Non-pigmented ciliary epithelial cell (primary cell): Measurements from ENCODE around the gene DDX46.
"Not testable (repeated sequence)": the region's sequence is repeated elsewhere in the genome, so short reads cannot be mapped to it uniquely, and the experiment has no call there.

Experiments used
- DNase-seq: peaks from one replicate; pipeline ENCODE4 v3.0.0-alpha.2; 2010; ENCODE audit warnings: low read depth

Gene DDX46

DNA sequence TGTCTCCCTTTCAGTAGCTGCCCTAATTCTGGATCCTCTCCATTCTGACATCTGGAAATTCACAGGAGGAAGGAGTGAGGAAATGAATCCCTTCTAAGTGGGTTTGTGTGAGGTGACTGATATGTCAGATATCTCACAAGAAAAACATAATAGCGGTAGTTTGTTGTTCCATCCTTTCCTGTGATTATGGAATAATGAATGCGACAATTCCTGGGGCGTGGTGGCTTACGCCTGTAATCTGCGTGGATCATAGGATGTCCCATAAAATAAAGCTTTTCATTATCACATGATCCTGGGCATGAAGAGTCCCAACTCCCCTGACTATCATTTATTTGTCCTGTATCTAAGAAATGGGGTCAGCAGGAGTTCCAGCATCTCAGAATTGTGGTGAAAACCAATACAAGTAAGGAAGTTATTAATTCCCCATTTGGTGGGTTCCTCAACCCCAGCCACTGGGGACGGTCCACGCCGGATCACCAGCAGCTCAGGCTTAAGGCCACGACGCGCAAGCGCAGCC, 86.8 kb downstream of the DDX46 start:
- no peak for DNase-seq

DNA sequence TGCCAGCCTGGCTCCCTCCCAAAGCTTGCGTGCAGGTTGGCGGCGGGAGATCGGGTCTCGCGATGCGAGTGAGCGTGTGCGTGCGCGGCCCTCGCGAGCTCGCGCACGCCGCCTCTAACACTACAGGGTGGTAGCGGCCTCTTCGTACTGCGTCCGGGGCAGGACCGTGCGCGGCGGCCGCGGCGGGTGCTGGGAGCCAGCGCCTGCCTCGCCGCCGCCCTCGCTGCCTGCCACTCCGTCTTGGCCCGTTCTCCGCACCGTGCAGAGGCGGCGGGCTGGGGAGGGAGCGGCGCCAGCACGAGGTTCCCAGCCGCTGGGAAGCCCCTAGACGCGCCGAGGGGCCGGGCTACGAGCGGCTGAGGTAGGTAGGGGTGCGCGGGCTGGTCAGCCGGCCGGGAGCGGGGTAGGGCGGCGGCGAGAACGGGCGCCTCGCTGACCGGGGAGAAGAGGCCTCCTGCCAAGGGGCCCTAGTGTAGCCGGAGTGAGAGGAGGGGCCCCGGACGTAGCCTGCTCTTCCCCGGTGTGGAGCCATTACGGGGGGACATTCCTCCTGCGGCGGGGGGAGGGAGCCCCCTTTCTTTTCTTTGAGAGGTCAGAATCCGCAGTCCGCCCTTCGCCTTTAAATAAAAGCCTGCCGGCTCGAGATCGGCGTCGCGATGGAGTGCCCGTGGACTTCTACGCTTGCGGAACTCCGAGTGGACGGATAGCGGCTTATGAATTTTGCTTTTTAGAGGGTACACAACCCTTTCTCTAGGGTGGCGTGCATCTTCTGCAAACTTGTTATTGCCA, 87.5 kb downstream of the DDX46 start, which contains the start of gene C5orf24:
Gene C5orf24 (plus strand): TSS at position 117 of the 789 bp plus-strand sequence. CDS start 8,933 bp downstream, outside the sequence.
- DNase-seq: peak; percentile 82

DNA sequence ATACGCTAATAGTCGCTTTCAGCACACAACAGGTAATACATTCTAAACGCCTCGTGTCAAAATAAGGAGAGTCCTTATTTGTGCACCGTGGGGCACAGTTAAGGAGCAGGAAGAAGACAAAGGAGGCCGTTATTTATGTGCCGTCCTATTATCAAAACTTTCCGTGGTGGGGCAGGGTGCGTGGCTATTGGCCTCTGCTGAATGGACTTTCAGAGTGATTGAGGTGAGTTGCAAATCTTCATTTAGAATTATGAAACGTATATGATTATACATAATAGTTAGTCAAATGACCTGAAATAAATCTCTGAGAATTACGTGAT, 88.0 kb downstream of the DDX46 start:
- no peak for DNase-seq

DNA sequence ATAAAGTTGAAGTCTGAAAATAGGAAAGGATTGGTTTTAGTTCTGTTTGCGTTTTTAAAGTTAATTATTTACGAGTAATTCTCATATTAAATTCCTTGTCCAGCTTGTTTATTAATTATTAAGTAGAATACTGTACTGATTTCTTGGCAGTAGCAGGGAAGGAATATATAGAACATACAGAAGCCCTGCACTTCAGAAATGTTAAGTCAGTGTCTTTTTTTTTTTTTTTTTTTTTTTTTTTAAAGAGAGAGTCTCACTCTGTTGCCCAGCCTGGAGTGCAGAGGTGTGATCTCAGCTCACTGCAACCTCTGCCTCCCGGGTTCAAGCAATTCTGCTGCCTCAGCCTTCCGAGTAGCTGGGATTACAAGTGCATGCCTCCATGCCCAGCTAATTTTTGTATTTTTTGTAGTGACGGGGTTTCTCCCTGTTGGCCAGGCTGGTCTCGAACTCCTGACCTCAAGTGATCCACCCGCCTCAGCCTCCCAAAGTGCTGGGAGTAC, 90.9 kb downstream of the DDX46 start:
- not testable (repeated sequence) for DNase-seq

DNA sequence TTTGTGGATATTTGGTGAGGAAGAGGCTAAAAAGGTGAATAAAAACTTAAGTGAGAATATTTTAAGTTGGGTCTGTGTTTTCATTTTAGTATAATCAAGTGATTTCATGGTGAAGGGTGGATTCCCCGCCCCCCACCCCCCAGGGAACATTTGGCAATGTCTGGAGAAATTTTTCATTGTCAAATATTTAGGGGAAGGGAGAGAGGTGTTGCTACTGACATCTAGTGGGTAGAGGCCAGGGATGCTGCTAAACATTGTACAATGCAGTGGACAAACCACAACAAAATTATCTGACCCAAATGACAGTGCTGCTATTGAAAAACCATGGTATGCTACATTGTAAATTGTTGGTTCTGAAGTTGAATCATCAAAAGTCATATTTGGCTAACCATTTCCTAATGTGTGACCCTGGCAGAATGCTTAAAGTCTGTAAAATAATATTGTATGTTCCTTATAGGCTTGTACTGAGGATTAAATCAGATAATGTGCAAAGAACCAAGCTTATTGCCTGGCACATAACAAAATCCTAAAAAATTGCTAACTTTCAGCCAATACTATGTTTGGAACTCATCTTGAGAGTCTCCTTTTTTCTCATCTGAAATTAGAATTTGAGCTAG, 92.8 kb downstream of the DDX46 start:
- DNase-seq: no peak

DNA sequence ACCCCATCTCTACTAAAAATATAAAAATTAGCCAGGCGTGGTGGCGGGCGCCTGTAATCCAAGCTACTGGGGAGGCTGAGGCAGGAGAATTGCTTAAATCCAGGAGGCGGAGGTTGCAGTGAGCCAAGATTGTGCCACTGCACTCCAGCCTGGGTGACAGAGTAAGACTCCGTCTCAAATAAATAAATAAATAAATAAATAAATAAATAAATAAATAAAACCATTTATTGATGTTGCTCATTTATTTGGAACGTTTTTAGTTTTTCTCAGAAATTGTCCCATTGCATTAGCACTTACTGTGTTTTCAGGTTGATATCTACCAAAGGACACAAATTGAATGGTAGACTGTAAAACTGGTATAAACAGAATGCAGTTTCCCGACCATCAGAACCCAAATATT, 97.9 kb downstream of the DDX46 start:
- DNase-seq: not testable (repeated sequence)

DNA sequence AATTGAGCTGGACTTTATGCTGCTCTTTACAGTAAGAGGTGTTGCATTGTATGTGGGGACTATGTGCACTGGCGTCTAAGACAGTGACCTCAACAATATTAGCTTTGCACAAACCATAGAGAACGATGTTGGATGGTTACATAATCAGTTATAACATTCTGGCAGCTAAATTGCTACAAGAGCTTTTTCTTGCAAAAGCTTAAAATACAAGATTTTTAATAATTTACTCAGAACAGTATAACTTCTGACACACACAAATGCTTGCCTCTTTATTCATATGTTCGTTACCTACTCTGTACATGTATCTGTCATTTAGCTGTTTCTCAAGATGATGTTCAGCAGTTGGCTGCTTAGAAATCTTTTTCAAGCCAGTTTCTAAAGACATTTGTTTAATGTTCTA, 98.8 kb downstream of the DDX46 start:
- DNase-seq: no peak

DNA sequence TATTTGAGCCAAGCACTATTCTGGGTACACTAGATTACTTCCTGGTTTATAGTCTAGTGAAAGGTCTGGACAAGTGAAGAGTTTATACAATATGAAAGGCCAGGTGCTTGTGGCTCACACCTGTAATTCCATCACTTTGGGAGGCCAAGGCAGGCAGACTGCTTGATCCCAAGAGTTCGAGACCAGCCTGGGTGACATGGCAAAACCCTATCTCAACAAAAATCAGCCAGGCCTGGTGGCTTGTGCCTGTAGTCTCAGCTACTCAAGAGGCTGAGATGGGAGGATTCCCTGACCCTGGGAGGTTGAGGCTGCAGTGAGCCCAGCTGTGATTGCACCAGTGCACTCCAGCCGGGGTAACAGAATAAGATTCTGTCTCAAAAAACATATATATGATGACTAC, 106.1 kb downstream of the DDX46 start:
- no peak for DNase-seq

DNA sequence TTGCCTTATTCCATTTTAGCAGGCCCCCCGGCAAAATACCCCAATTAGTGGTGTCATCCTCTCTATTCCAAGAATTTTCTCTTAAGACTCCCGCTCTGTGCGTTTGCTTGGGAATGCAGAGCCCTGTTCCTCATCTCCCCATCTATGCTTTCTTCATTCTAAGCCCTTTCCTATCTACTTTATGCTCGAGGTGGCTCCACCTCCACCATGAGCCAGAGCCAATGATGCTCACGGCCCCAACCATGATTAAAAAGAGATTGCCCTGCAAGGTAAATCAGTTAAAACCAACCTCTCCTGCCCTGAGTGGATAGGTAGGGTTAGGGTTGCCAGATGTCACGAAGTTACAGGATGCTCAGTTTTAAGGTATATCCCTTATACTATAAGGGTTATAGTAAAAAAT, 114.9 kb downstream of the DDX46 start:
- no peak for DNase-seq

DNA sequence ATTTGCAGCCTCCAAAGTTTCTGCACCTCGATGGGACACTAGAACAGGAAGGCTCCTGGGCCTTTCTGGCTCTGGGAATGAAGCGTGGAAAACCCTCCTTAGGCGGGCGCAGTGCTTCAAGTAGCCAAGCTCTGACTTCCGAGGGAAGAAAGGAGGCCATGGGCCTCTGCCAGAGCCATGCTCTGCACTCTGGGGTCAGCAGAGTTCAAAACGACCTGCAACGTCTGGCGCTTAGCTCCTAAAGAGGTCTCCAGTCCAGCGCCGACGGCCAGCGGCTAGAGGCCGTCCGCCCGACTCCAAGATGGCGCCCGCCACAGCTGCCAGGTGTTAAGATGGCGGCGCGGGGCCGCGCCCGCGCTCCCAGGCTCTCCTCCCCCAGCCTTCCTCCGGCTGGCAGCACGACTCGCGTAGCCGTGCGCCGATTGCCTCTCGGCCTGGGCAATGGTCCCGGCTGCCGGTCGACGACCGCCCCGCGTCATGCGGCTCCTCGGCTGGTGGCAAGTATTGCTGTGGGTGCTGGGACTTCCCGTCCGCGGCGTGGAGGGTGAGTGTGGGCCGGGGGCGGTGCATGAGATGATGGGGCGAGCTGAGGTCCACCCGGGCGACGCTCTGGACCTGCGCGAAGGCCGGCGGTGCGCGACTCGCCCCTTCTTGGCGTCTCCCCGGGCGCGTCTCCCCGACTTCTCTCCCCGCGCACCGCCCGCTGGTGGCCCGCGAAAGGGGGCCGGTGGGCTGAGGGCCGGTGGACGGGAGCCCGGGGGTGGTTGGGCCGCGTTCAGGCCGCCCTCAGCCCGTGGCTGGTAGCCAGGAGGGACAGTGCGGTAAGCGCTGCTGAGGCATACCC, 115.6 kb downstream of the DDX46 start, which contains the start of gene TXNDC15:
Gene TXNDC15 (plus strand): TSS at position 385 of the 844 bp plus-strand sequence. CDS start 57 bp downstream, at position 442.
- DNase-seq: no peak

DNA sequence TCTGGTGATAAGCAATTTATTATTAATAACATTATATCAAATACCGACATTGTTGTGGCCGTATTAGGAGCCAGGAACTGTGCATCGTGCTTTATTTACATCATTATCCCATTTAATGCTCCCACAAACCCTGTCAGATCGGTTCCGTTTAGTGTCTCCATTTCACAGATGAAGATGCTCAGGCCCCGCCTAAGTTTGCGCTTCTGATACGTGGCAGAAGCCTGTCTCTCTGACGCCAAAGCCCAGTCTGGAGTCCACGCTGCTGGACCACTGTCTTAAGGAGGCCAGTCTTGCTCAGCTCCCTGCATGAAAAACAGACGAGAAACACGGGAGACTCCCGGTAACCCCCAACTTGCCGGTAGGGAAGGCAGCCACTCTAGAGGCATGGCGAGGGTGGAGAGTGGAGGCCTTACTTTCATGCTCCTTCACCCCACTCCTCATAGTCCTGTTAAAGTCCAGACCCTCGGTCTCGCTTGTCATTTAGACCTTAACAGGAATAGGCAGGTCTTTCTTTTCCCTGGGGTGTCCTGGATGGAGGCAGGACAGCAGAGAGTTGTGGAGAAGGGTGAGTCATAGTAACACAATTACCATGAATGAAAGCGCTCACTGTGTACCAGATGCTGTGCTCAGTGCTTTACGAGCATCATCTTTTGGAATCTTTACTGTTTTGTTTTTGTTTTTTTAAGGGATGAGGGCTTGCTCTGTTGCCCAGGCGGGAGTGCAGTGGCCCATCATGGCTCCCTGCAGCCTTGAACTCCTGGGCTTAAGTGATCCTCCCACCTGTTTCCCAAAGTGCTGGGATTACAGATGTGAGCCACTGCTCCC, 116.5 kb downstream of the DDX46 start:
- peak; percentile 65 for DNase-seq

DNA sequence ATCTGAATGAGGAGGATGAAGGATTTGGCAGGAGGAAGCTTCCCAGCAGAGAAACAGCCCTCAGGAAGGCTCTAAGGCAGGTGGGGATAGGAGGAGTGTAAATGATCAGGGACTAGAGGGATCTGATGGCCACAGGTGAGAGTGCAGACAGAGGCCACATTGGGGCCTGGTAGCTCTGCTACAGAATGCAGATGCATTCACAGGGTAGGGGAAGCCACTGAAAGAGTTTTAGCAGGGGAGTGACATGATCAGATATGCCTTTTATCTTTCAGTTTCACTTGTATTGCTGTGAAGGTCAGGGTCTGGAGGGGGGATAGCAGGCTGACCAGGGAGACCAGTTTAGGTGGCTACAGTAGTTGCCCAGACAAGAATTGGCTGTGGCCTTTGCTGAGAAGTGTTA, 118.6 kb downstream of the DDX46 start:
- no peak for DNase-seq

DNA sequence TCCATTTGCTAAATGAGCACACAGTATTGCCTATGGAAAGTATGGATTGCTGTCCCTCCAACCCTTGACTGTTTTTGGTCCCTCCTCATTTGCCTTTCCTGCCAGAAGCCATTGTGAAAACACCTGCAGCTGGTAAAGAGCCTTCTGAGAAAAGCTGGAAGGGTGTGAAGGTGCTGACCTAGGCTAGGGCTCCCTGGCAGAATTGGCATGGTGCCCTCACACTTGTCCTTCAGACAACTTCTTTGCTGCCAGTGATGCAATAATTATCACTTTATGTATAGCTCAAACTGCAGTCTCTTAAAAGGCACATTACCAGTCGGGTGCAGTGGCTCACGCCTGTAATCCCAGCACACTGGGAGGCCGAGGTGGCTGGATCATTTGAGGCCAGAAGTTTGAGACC, 119.8 kb downstream of the DDX46 start:
- DNase-seq: no peak

DNA sequence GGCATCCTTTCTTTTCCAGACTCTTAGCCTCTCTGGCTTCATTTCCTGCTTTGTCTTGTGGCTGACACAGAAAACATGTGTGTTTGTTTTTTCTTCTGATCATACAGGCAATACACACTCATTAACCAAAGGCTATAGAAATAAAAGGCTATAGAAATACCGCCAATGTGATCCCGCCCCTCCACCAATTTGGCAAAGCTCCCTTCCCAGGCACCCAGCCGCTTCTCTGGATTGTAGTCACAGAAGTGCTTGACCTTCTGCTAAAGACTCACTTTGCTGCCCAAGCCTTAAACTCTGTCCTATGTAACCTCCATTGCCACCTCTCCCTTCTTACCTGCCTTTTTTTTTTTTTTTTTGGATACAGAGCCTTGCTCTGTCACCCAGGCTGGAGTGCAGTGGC, 120.9 kb downstream of the DDX46 start:
- no peak for DNase-seq
